Activated CD4-positive, alpha-beta T cell treated with anti-CD3 and anti-CD28 coated beads, Interleukin-2, Interleukin-6, amounts not matched to agents 100 ng/mL and 50 ng/mL, durations not matched to agents 16 hours and 8 hours (primary cell): ENCODE data around the gene AVPR1A.
"Not testable (repeated sequence)": the region's sequence is repeated elsewhere in the genome, so short reads cannot be mapped to it uniquely, and the experiment has no call there.

Experiments used
- DNase-seq: peaks from one replicate; pipeline ENCODE4 v3.0.0-alpha.2; 2020

The AVPR1A gene

GRCh38 chr12:63150713-63151622 lies at the start of gene AVPR1A:
TSS of gene AVPR1A (minus strand) at chr12:63151201. CDS start at chr12:63150836, 365 bp downstream.
- DNase-seq, result no peak

GRCh38 chr12:63196168-63196567 lies 45.2 kb upstream of the AVPR1A start:
- DNase-seq, result no peak

- DNase-seq, result no peak
These were observed 28.2 kb upstream of the AVPR1A start for GRCh38 chr12:63179224-63179623.

- no peak for DNase-seq
These were observed 19.3 kb upstream of the AVPR1A start for GRCh38 chr12:63170321-63170720.

GRCh38 chr12:63167741-63168140 lies 16.7 kb upstream of the AVPR1A start:
- not testable (repeated sequence) for DNase-seq

- no peak for DNase-seq
These were observed 13.9 kb upstream of the AVPR1A start for GRCh38 chr12:63164911-63165310.

- DNase-seq, result no peak
These were observed 12.5 kb upstream of the AVPR1A start for GRCh38 chr12:63163541-63163940.

GRCh38 chr12:63155375-63155774 lies 4.4 kb upstream of the AVPR1A start:
- no peak for DNase-seq

- DNase-seq, result no peak
These were observed 3.6 kb upstream of the AVPR1A start for GRCh38 chr12:63154560-63154959.

GRCh38 chr12:63152321-63152700 lies 1.3 kb upstream of the AVPR1A start:
- DNase-seq, result no peak

GRCh38 chr12:63151623-63152320 lies 771 bp upstream of the AVPR1A start:
- peak; percentile 39 for DNase-seq

GRCh38 chr12:63149909-63150712 lies 890 bp downstream of the AVPR1A start:
- no peak for DNase-seq

- no peak for DNase-seq
These were observed 6.4 kb downstream of the AVPR1A start for GRCh38 chr12:63144556-63144955.

GRCh38 chr12:63138488-63138887 lies 12.5 kb downstream of the AVPR1A start:
- no peak for DNase-seq

GRCh38 chr12:63133981-63134380 lies 17.0 kb downstream of the AVPR1A start:
- no peak for DNase-seq

GRCh38 chr12:63132201-63132600 lies 18.8 kb downstream of the AVPR1A start:
- no peak for DNase-seq

- DNase-seq, result no peak
These were observed 21.1 kb downstream of the AVPR1A start for GRCh38 chr12:63129927-63130326.

GRCh38 chr12:63124778-63125177 lies 26.2 kb downstream of the AVPR1A start:
- DNase-seq, result no peak

GRCh38 chr12:63103494-63104131 lies 47.4 kb downstream of the AVPR1A start:
- peak; percentile 24 for DNase-seq

GRCh38 chr12:63101920-63102319 lies 49.1 kb downstream of the AVPR1A start:
- DNase-seq, result no peak

GRCh38 chr12:63098851-63099250 lies 52.1 kb downstream of the AVPR1A start:
- no peak for DNase-seq

GRCh38 chr12:63095369-63095980 lies 55.5 kb downstream of the AVPR1A start:
- no peak for DNase-seq
